HG03135 (cell line): ENCODE results near the gene DGKQ.

Experiments
- ATAC-seq: cut with Tn5 transposase; IDR thresholded peaks from one replicate; pipeline ENCODE4 v1.9.1; 2021; ENCODE audit warnings: mild to moderate bottlenecking, moderate library complexity; ENCODE audit not compliant: unreplicated experiment

Gene DGKQ, protein sequence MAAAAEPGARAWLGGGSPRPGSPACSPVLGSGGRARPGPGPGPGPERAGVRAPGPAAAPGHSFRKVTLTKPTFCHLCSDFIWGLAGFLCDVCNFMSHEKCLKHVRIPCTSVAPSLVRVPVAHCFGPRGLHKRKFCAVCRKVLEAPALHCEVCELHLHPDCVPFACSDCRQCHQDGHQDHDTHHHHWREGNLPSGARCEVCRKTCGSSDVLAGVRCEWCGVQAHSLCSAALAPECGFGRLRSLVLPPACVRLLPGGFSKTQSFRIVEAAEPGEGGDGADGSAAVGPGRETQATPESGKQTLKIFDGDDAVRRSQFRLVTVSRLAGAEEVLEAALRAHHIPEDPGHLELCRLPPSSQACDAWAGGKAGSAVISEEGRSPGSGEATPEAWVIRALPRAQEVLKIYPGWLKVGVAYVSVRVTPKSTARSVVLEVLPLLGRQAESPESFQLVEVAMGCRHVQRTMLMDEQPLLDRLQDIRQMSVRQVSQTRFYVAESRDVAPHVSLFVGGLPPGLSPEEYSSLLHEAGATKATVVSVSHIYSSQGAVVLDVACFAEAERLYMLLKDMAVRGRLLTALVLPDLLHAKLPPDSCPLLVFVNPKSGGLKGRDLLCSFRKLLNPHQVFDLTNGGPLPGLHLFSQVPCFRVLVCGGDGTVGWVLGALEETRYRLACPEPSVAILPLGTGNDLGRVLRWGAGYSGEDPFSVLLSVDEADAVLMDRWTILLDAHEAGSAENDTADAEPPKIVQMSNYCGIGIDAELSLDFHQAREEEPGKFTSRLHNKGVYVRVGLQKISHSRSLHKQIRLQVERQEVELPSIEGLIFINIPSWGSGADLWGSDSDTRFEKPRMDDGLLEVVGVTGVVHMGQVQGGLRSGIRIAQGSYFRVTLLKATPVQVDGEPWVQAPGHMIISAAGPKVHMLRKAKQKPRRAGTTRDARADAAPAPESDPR

DNA sequence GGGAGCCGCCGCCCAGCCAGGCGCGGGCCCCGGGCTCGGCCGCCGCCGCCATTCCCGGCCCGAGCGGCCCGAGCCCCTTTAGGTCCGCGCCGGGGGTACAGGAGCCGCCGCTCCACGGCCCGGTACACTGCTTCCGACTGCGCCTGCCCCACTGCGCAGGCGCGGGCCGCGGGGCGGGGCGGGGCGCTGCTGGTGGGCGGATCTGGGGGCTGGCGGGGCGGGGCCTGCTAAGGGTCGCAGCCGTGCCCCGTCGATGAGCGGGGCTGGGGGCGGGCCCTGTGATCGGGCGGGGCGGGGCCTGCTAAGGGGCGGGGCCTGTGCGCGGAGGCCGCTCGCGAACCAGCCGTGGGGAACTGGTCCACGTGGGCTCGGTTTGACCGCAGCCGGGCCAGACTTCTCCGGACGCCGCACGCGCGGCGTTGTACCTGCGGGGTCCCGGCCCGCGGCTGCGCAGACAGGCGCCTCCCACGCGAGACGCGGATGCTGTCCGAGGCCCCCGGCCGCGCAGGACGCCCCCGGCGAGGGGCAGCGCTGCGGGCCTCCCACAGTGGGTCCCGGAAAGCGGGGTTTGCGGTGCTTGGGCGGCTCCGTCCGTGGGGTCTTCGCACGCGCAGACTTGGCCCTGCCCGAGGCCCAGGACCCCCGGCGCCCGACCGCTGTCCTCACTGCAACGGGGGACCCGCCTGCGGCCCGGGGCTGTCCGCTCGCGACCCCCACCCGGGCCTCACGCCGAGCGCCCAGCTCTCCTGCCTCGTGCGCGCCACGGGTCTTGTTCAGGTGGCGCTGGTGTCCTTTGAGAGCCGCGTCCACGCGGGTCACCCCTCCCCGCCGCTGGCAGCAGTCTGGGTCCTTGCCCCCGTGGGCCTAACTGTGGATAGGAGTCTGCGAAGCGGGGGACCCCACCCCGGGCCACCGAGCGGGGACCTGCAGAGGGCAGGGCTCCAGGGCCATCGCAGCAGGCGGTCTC lies at the start of gene DGKQ:
DGKQ (minus strand) TSS at position 139 of the 967 bp plus-strand sequence; CDS start at position 52, 87 bp downstream.
- peak; percentile 69 for ATAC-seq

DNA sequence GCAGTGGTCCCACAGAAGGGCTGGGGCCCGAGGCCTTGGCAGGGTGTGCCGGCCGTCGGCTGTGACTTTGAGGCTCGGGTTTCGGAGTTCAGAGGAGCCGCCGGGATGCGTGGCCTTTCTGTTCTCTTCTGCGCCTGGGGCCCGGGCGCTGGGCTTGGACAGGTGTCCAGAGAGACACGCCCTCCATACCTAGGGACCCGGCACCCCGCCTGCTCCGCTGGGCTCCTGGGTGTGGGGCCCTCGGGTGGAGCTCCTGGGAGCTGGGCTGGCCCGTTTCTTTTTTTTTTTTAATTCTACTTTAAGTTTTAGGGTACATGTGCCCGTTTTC lies 49.3 kb upstream of the DGKQ start:
- no peak for ATAC-seq

DNA sequence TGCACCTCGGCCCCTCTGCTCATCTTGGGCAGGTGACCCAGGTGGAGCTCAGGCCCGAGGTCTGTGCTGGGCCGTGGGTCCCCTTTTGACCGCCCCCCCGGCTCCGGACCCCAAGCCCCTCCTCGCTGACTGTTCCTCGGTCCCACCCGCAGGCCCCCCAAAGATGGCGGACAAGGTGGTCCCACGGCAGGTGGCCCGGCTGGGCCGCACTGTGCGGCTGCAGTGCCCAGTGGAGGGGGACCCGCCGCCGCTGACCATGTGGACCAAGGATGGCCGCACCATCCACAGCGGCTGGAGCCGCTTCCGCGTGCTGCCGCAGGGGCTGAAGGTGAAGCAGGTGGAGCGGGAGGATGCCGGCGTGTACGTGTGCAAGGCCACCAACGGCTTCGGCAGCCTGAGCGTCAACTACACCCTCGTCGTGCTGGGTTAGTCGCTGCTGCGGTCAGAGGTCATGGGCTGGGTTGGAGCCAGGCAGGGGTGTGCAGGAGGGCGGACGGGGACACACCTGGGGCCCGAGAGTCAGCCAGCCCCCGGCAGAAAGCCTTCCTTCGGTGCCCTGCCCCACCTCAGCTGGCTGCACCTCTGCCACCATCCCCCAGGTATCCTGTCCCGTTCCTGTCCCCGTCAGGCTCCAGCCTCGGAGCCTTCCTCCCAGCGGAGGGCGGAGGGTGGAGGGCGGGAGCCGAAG lies 48.8 kb upstream of the DGKQ start:
- no peak for ATAC-seq

DNA sequence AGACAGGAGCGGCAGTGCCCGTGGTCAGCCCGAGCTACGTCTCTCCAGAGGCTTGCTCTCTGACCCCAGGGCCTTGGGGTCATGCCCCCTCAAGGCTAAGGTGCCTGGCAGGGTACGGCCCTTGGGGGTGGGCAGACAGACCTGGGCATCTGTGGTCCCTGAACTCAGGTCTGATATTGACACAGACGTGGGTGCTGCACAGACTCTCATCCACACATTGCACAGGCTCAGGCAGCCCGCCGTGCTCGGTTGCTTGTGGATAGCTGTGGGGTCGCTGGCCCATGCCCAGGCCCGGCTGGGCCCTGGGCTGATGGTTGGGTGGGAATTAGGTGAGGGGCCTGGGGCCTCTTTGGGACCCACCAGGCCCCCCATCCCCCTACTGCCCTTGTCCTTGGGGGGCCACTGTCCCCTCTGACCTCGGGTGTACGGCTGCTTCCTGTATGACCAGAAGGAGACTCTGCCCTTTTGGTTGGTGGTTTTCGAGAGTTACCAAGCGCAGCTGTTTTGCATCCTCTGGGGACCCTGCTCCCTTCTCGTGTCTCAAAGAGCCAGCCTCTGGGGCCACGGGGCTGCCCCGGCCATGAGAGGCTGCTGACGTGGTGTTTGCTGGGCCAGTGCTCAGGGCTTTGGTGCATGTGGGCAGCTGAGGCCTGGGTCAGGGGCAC lies 48.1 kb upstream of the DGKQ start:
- peak; percentile 70 for ATAC-seq

DNA sequence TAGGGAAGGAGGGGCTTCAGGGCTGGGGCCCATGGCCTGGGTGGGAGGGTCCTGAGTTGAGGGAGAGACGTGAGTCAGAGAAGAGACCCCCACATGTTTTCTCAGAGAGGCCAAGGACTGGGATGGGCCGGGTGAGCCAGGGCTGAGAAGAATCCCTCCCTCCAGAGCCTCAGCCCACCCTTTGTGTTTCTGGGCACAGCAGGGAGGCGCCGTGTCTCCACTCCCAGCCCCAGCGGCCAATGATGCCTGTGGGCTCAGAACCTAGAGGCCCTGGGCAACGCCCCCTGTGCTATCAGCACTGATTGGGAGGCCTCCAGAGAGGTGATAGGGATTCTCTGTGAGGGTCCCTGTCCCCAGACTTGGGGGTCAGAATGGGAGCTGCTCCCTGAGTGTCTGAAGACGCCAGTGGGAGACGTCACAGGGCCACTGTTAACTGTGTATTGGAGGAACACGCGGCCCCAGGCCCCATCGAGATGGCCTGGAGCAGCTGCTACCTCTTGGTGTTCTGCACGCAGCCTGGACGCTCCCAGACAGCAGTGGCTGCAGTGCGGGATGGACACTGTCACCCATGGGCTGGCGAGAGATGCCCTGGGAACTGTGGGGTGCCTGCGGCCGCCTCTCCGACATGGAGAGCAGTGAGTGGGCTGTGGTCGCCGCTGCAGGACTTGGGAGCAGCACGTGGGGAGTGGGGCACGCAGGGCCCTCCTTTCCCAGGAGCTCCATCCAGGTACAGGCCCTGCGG lies 46.5 kb upstream of the DGKQ start:
- no peak for ATAC-seq

DNA sequence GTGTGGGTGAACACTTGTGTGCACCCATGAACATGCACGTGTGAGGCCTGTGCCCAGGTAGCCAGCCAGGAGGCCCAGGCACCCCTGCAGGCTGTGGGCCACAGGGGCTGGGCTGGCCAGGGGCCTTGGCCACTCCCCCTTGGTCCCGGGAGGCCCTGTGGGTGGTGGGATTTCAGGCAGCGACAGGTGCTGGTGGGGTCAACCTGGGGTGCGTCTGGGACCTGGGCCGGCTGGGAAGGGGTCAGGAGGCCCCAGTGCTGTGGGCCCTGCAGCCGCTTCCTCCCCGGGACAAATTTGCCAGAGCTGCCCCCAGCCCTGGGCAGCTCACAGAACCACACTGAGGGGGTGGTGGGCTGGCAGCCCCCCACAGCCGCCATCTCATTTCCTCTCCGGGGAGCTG lies 46.0 kb upstream of the DGKQ start:
- ATAC-seq: no peak

DNA sequence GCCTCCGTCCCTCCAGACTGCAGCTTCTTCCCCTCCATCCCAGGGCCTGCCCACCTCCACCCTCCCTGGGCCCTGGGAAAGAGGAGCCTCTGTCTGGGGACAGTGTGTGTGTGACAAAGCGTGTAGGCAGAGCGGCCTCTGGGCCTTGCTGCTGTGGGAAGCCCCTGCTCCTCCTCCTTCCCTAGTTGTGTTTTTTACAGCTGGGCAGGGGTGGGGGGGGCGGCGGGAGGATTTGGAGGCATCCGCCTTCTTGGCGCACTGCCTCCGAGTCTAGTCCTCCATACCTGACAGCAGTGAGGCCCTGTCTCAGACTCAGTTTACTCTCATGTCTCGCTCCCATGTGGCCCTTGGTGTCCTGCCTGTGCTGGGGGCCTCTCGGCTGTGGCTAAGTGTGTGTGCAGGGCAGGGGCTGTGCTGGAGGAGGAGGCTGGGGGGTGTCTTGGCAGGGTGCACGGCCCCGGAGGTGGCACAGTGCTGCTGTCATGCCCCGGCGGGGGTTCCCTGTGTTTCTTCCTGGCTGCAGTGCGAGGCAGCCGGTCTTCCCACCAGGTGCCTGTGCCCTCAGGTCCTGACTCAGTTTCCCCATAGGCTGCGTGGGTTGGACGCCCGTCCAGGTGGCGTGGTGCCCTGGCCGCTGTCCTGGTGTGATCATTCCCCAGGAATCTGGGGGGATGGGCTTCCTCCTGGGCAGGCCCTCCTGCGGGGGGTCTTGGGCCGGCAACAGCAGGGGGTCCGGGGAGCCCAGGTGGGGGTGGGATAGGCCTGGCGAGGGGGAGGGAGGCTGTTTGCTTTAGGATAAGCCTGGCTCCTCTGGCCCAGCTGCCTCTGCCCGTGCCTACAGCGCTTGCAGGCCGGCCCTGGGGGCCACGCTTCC lies 45.0 kb upstream of the DGKQ start:
- ATAC-seq: no peak

DNA sequence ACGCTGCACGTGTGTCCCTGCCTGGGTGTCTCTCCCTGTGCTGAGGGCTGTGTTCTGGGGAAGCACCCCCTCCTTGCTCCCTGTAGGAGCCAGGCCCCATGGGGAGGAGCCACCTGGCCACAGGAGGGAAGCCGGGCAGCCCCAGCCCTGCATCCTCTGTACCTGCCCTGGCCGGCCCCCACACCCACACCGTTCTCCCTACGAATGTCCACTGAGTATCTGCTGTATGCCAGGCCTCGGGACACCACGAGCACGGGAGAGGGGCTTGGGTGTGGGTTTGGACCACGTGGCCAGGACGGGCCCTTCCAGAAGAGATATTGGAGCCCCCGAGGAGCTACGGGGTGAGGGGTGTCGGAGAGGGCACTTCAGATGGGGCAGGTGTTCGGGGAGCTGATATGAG lies 44.3 kb upstream of the DGKQ start:
- no peak for ATAC-seq

DNA sequence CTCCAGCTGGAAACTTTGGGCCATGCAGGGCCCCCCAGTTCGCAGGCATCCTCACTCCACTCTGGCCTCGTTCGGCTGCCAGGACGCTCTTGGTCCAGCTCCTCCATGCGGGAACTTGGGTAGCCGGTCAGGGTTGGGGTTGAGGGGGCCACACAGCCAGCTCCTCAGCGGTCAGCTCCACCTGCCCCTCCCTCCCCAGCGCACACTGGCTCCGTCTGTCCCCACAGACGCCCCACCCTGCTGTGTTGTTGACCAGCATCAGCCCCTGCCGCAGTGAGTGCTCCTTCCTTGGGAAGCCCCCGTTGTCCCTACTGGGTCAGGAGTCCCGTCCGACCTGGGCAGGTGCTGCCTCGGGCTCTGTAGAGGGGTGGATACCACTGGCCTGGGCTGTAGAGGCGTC lies 43.8 kb upstream of the DGKQ start:
- ATAC-seq: no peak

DNA sequence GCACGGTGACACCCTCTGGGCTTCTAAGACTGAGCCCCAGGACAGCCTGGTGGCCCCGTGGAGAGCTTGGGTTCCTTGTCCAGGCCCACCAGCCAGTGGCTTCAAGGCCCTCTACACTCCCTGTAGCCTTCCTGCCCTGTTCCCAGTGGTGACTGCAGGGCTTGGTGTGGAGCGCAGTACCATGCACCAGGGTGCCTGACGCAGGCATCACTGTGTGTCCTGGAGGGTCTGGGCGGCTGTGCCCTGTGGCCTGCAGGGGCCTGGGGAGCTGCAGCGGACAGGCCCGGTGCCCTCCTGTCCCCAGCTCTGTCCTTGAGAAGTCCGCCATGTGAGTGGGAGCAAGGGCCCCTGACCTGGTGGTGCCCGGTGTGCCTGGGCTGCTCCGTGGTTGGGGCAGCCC lies 42.4 kb upstream of the DGKQ start:
- ATAC-seq: no peak

DNA sequence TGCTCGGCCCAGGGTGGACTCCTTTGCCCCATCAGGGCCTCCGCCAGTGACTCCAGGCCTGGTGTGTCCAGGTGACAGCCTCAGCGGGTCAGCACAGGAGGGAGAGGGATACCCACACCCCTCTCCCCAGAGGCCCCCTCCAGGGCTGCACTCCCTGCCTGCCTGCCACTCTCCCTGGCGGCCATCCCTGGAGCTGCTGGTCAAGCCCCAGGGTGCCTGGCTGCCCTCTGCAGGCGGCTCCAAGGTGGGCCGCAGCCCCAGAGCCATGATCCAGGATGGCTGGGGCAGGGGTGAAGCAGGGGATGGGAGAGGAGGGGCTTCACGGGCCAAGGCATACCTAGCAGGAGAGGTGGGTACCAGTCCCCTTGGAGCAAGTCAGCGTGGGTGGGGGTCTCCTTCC lies 41.8 kb upstream of the DGKQ start:
- ATAC-seq: no peak

DNA sequence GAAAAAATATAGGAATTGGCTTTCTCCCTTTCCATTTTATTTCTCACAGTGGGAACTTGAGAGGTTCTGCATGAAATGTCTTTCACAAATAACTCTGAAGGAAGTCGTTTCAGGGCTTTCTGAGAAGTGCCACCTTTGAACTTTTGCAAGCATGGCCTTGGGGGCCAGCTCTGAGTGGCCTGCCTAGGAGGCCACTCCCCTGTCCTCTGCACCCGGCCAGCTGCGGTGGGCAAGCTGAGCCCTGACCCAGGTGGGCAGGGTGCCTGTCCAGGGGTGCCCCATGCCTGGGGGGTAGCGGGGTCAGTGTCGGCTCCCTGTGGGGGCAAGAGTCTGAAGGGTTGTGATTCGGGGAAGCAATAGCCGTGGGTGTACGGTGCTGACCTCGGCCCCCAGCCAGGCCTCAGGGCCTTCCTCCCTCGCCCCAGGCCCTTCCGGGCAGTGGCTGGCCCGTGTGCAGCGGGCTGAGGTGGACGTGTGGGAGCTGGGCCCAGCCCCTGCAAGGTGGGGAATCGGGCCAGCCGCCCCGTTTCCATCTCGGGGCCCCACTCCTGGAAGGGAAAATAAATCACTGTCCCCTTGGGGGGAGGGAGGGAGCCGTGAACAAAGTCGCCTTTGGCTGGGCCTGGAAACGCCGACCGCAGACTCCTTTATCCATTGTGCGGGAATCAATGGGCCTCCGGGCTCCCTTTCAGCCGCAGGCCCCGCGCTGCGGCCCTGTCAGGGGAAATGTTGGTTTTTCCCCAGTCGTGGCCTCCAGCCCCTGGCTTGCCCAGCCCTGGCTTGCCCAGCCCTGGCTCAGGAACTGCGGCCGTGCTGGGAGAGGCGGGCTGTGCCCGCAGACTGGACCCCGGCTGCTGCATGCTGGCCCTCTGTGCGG lies 41.2 kb upstream of the DGKQ start:
- ATAC-seq: no peak

DNA sequence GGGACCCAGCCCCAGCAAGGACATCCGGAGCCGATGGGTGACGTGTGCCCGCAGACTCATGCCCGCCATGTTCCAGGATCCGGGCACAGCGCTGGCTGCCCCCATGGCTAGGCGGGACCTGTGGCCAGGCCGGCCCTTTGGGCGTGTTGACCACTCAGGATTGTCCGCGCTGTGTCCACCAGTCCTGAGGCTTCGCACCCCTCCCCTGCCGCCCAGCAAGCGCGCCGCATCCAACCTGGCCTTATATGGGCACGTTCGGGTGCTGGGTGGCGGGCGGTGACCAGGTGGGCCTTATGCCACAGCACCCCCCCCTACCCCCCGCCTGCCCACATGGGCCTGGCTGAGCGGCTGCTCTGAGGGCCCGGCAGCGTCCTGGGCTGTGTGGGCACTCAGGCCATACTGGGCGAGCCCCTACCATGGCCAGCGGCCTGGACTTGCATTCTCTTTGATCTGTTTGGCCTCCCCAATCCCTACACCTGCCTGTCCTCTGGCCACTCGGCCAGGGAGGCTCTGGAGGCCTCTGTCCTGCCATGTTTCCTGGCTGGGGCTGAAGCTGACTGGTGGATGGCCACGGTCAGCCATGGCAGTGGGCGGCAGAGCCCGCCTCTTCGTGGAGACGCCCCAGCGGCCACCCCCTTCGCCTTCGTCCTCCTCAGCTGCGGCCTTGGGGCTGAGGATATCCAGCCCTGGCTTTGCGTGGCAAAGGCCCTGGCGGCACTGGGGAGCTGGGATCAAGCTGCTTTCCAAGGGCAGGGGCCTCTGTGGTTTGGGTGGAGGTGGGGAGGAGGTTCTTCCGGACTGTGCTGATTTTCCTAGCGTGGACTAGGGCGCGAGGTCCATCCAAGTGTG lies 40.1 kb upstream of the DGKQ start:
- ATAC-seq: no peak

DNA sequence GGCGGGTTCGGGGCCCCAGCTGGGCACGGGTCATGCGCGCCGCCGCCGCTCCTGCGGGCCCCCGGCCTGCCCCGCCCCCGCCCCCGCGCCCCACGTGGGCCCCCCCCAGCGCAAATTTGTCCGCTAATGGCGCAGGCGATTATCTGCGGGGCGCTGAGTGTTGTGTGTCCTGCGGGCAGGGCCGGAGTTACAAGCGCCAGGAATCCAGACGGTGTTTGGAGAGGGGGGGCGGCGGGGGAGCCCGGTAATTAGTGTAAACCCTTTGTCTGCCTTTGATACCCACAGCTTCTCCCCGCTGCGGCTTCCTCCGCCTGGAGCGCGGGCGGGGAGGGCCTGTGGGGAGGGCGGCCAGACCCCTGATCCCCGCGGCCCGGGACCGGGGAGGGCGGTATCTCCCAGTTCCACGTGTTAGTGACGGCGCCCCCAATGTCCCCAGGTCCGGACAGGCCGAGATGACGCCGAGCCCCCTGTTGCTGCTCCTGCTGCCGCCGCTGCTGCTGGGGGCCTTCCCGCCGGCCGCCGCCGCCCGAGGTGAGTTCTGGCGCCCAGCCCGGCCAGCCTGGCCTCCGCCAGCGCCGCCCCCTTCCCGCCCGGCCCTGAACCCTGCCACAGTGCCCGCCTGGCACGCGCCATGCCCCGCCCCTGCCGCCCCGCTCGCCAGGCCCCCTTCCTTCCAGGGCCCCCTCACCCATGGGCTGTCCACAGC lies 38.8 kb upstream of the DGKQ start:
- no peak for ATAC-seq

DNA sequence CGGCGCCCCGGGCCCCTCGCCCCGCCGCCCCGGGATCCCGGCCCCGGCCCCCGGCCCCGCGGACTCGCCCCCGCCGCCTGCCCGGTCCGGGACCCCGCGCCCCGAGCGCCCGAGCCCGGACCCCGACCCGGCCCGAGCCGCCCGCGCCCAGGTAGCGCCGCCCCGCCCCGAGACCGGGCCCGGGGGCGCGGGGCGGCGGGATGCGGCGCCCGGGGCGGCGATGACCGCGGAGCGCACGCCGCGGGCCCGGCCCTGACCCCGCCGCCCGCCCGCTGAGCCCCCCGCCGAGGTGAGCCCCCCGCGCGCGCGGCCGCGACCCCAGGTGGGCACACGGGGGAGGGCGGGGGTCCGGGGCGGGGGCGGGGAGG lies 38.3 kb upstream of the DGKQ start:
- ATAC-seq: no peak
